Ishikawa (cell line): ENCODE results near the gene PEG3.

Experiments used
- CEBPB ChIP-seq: IDR thresholded peaks from 2 replicates; pipeline ENCODE4 v1.6.1; 2012
- CREB1 ChIP-seq: IDR thresholded peaks from 2 replicates; pipeline ENCODE4 v1.6.1; 2012; ENCODE audit warnings: low read depth
- EGR1 ChIP-seq: IDR thresholded peaks from 2 replicates; pipeline ENCODE4 v1.6.1; 2012
- EP300 ChIP-seq: IDR thresholded peaks from 2 replicates; pipeline ENCODE4 v1.6.1; 2012; ENCODE audit warnings: borderline replicate concordance
- FOXM1 ChIP-seq: IDR thresholded peaks from 2 replicates; pipeline ENCODE4 v1.6.1; 2012; ENCODE audit warnings: low read depth, borderline replicate concordance
- MAX ChIP-seq: IDR thresholded peaks from 2 replicates; pipeline ENCODE4 v1.6.1; 2012
- NFIC ChIP-seq: IDR thresholded peaks from 2 replicates; pipeline ENCODE4 v1.6.1; 2012
- RAD21 ChIP-seq: IDR thresholded peaks from 2 replicates; pipeline ENCODE4 v1.6.1; 2012; ENCODE audit warnings: low read depth
- REST ChIP-seq: IDR thresholded peaks from 2 replicates; pipeline ENCODE4 v1.6.1; 2012; ENCODE audit warnings: low read depth, mild to moderate bottlenecking
- TAF1 ChIP-seq: IDR thresholded peaks from 2 replicates; pipeline ENCODE4 v1.6.1; 2012; ENCODE audit warnings: low read depth, mild to moderate bottlenecking
- TCF12 ChIP-seq: IDR thresholded peaks from 2 replicates; pipeline ENCODE4 v1.6.1; 2012; ENCODE audit warnings: low read depth
- TEAD4 ChIP-seq: IDR thresholded peaks from 2 replicates; pipeline ENCODE4 v1.6.1; 2012
- USF1 ChIP-seq: IDR thresholded peaks from 2 replicates; pipeline ENCODE4 v1.6.1; 2012
- YY1 ChIP-seq: IDR thresholded peaks from 2 replicates; pipeline ENCODE4 v1.6.1; 2012; ENCODE audit warnings: low read depth
- ZBTB7A ChIP-seq: IDR thresholded peaks from 2 replicates; pipeline ENCODE4 v1.6.1; 2012; ENCODE audit warnings: low read depth

PEG3 gene

GRCh38 chr19:56840451-56841192 lies at the start of gene PEG3, which contains the start of gene ZIM2:
Gene PEG3 (minus strand): TSS chr19:56840726. CDS start chr19:56824655, 16,071 bp downstream.
Gene ZIM2 (minus strand): TSS chr19:56840726. CDS start chr19:56824277, 16,449 bp downstream.
- no peak for TF ChIP-seq CREB1
- TF ChIP-seq TEAD4: no peak
- no peak for TF ChIP-seq EGR1
- TF ChIP-seq REST: no peak
- no peak for TF ChIP-seq FOXM1
- no peak for TF ChIP-seq RAD21
- TF ChIP-seq NFIC: no peak
- no peak for TF ChIP-seq CEBPB
- TF ChIP-seq MAX: no peak
- no peak for TF ChIP-seq YY1

- TF ChIP-seq EGR1 (no peak), TEAD4 (no peak), FOXM1 (no peak), CREB1 (no peak), CEBPB (no peak), TCF12 (no peak), REST (no peak), USF1 (no peak)
Observed at GRCh38 chr19:56885173-56885985, 44.9 kb upstream of the PEG3 start.

GRCh38 chr19:56884441-56884840 lies 43.9 kb upstream of the PEG3 start:
- TF ChIP-seq RAD21 (no peak), USF1 (no peak), TAF1 (no peak), REST (no peak), FOXM1 (no peak), TEAD4 (no peak), ZBTB7A (no peak), TCF12 (no peak), CEBPB (no peak), NFIC (no peak), CREB1 (no peak), YY1 (no peak), EP300 (no peak), EGR1 (no peak), MAX (no peak)

GRCh38 chr19:56880592-56881190 lies 40.2 kb upstream of the PEG3 start:
- TF ChIP-seq USF1 (no peak), TCF12 (no peak), ZBTB7A (no peak), NFIC (no peak), TAF1 (no peak)
